Measurements from ENCODE around the gene IGFBP6.

GRCh38 chr12:53127169-53127568 is 29.7 kb downstream of the IGFBP6 start:
- TF ChIP-seq ATF3 (IDR thresholded peaks at IDR 0.05) (no peak), CTCF (IDR thresholded peaks at IDR 0.05; ENCODE audit: low read depth, low read length, missing input control) (no peak), GABPA (IDR thresholded peaks at IDR 0.05 in 1 of 2, conservative IDR thresholded peaks at IDR 0.05 in 1 of 2) (no peak), MAX (IDR thresholded peaks at IDR 0.05) (no peak), YY1 (IDR thresholded peaks at IDR 0.05) (no peak), RXRA (IDR thresholded peaks at IDR 0.05) (no peak), RAD21 (IDR thresholded peaks at IDR 0.05) (no peak), TAF1 (conservative IDR thresholded peaks at IDR 0.05) (no peak), REST (IDR thresholded peaks at IDR 0.05) (no peak), JUND (IDR thresholded peaks at IDR 0.05) (no peak), HNF4A (conservative IDR thresholded peaks at IDR 0.05) (no peak)

Measured in liver (tissue), 3 donors.